ENCODE results near the gene C8B.

C8B gene

DNA sequence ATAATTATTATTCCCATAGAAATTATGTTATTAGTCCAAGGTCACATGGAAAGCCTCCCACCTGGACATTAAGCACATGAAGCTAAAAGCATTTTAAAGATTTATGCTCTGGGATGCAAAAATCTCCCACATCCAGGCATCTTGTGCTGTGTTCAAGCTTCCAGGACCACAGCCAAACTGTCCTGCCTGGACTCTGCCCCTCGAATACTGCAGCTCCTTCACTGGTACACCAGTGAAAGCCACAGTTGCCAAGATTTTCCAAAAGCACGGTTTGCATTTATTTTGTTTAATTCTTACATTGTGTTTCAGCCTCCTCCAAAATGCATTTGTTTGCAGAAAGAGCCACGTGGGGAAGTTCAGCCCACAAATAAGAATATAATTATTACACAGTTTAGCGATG is 38.6 kb downstream of the C8B start:
- DNase-seq = no peak

DNA sequence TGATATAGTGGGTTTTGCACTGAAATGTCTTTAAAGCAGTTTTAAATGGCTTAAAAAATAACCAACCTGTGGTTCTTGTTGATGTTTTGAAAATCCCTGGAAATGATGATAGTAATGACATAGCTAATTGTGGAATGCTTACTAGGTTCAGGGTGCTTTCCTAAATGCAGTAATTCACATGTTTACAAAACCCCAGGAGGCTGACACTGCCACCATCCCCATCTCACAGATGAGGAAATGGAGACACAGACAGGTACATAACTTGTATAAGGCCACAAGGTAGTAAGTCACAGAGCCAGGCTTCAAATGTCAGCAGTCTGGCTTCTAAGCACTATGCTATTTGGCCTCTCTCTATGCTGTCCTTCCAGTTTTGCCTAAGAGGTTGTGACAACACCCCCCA is 40.6 kb downstream of the C8B start:
- no peak for DNase-seq

GRCh38 chr1:56924116-56924515 is 41.7 kb downstream of the C8B start:
- DNase-seq = no peak

DNA sequence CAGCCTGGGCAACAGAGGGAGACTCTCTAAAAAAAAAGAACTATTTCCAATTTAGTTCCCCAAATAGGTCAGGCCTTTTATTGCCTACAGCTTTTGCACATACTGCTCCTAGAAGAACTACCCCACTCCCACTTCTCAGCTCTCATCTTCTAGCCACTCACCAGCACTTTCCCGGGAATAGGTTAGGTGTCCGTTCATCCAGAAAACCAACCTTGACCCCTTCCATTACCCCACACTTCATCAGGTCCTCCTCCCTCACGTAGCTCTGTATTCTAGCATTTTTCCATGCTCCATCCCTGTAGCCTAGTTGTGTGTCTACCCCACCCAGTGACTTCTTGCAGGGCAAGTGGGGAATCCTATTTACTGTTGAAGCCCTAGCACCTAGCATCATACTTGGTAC is 42.6 kb downstream of the C8B start:
- DNase-seq = no peak

GRCh38 chr1:56922507-56922906 is 43.3 kb downstream of the C8B start:
- DNase-seq = no peak

DNA sequence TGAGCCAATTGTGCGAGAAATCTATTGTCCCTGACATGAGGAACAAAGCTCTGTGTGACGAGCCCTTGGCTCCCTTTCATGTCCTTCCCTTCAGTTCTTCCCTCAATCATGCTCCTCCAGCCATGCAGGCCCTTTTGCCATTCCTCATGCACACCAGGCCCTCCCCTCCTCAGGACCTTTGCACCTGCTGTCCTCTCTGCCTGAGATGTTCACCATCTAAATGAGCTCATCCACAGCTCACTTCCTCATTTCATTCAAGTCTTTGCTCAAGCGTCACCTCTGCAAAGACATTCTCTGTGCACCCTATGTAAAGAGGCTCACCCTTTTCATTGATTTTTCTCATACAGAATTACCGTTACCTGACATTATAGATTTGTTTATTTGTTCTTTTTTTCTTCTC is 43.7 kb downstream of the C8B start:
- no peak for DNase-seq

GRCh38 chr1:56921479-56921878 is 44.3 kb downstream of the C8B start:
- DNase-seq = no peak

GRCh38 chr1:56920591-56921001 is 45.2 kb downstream of the C8B start:
- no peak for DNase-seq

- no peak for DNase-seq
Measured at GRCh38 chr1:56917356-56917755, 48.5 kb downstream of the C8B start.

DNA sequence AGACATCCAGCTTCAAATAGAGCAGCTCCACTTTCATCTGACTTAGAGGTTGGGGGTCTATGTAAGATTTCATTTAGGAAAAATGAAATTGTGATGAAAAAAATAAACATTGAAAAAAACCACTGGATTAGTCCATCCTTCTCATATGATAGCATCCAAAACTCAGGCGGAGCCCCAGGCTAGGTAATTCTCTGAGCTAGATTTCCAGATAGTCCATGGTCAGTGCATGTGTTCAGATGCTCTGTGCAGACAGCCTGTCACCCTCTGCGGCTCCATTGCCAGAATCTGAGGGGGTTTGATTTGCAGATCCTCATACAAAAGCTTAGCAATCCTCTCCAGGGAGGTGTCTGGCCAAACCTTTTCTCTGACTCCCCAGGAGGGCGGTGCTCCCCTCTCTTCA is 49.2 kb downstream of the C8B start:
- no peak for DNase-seq

DNA sequence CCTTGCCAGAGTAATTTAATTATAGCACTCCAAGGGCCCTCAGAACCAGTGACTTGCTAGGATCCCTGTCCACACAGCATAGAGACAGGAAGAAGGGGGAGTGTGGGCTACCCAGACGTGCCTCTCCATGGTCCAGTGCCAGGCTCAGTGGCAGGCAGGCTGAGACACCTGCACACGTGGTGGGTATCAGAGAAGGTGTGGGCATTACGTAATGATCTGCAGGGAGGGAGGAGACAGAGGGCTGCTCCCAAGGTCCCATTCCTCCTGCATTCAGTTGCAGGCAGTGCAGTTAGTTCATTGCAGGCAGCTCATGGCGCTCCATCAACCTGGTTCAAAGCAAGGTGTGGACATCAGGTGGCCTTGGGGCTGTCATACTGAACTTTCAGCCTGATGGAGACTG is 49.9 kb downstream of the C8B start:
- no peak for DNase-seq

DNA sequence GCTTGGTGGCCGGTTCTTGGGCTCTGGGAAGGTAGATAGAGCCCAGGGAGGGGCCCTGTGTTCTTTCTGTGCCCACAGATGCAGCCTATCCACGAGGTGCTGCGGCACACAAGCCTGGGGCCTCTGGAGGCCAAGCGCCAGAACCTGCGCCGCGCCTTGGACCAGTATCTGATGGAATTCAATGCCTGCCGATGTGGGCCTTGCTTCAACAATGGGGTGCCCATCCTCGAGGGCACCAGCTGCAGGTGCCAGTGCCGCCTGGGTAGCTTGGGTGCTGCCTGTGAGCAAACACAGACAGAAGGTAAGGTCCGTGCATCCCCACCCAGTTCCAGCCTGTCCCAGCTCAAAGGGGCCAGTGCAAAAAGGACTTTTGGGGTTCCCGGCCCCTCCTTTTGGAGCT is 53.5 kb downstream of the C8B start:
- no peak for DNase-seq

GRCh38 chr1:56911098-56911938 is 54.5 kb downstream of the C8B start:
- no peak for DNase-seq

DNA sequence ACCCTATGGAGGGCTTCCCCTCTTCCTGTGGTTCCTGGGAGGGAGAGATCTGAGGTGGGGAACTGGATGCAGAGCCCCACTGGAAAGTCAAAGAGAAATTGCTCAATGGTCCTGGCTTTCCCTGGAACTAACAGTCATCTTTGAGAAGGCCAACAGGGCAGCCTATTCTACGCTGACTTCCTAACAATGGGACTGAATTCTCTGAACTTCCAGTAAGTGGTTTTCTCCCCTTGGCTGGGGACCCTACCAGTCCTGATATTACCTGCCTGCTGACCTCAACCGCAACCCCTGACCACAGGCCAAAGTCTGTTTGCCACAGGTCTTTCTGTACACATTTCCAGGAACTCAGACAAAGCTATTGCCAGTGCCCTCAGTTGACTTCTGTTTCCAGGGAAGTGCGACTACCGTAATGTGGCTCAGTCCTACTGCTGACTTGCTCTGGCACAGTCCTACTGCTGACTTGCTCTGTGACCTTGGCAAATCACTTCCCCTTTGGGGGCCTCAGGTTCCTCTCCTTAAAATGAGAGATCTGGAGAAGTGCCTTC is 55.3 kb downstream of the C8B start:
- DNase-seq = no peak

GRCh38 chr1:56908619-56909221 is 57.1 kb downstream of the C8B start:
- no peak for DNase-seq

GRCh38 chr1:56905667-56906066 is 60.1 kb downstream of the C8B start:
- no peak for DNase-seq

GRCh38 chr1:56904663-56905397 is 61.0 kb downstream of the C8B start:
- no peak for DNase-seq

- DNase-seq = no peak
Measured at GRCh38 chr1:56903778-56904177, 62.0 kb downstream of the C8B start.

GRCh38 chr1:56901716-56902115 is 64.1 kb downstream of the C8B start:
- DNase-seq = no peak

DNA sequence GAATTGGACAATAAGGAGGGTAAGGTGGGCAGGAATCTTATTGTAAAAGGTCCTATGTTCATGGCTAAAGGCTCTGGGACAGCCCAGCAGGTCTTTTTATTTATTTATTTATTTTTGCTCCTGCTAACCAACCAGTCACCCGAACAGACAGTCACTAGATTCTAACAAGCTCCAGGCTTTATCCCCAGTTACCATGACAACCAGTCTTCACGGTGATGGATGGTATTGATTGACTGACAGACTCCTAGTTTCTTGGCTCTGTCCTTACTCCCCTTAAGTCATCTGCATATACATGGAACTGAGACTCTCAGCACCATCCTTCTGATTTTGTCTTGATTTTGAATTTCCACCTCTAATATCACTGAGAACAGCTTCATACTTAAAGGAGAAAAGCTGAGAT is 66.9 kb downstream of the C8B start:
- no peak for DNase-seq

DNA sequence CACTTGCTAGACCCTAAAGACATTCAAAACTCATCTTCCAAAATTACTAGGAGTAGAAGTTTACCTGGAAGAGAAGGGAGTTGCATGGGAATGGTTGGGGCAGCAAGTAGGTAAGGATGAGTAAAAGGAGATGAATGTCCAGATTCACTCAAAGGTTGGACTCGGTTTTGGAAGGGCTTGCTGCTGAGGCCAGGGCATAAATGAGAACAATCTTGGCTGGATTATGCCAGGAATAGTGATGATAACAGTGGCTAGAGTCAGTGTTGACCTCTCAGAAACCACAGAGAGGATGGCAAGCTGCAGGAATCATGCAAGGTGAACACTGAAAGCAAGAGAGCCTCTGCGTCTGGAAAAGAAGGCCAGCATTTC is 67.8 kb downstream of the C8B start:
- no peak for DNase-seq

DNA sequence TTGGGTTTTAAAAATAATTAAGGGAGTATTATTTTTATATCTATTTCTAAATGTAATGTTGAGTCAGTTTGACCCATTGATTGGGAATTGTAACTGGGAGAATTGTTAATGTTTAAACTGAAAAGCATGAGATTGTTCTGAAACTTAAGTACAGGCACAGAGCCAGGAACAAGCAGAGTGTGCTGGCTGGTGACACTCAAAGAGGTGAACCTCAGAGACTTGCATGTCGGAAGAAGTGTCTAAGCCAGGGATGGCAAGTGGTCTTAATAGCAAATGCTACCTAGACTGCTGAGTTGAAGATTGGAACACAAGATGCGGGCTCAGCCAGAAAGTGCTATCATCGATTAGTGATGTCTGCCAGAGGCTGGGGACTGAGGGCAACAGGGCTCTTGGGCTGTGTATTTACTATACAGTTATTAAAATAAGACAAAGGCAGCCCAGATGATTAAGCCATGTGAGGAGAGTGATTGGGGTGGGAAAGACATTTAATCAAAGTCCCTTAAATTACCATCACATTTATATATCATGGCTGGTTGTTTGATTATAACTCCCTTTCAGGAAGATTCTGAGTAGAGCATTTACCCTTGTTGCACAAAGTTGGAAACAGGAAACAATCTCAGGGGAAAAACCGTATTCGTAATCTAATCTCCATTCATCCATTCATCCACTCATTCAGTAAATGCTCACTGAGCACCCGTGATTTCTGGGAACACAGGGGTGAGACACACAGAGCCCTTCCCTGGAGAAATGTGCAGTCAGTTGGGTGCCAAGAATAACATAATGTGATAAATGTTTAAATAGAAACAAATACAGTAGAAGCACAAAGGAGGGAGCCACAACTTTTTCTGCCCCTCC is 68.4 kb downstream of the C8B start:
- DNase-seq = no peak

DNA sequence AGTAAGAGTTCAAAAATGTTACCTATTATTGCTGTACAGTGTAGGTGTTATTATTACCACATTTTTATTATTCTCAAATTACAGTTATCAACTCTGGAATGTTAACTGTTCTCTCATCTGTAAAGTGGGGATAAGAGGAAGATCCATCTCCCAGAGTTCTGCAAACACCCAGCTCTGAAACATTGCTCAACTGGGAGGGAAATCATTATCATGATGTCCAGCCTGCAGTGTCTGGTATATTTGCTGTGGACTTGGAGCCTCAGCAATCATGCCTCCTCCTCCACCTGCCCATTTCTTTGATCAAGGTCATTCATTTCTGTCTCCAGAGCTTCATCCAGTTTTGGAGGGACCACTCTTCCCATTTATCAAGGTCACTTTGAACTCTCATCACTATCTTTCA is 71.8 kb downstream of the C8B start:
- DNase-seq = no peak

All from bone marrow (tissue), 2 donors.